ENCODE data around the gene MYO5A.

GRCh38 chr15:52492132-52492531, 36.5 kb downstream of the MYO5A start:
- TF ChIP-seq CTCF (IDR thresholded peaks at IDR 0.05; ENCODE audit: low read length), result no peak
- no peak for TF ChIP-seq EZH2 (optimal IDR thresholded peaks at IDR 0.05; ENCODE audit: low read depth, low read length)

Measured in MM.1S (cell line).